K562 (cell line): ENCODE results near the gene NKAPL. TPM values are rescaled to one million over a fixed set of nuclear protein-coding genes. Genes with fewer than 3 reads are reported as not detected.

Experiments
- ATF4 ChIP-seq: fragments of 450-650 bp; formaldehyde crosslinking; IDR thresholded peaks from 2 replicates; pipeline ENCODE4 v1.4.0; 2022; ENCODE audit warnings: mild to moderate bottlenecking, moderate library complexity
- BRD4 ChIP-seq: fragments of 200-600 bp; sonication (generic); IDR thresholded peaks from 2 replicates; pipeline ENCODE4 v1.6.1; 2017; ENCODE audit warnings: inconsistent platforms
- CBX3 ChIP-seq, 2 experiments: IDR thresholded peaks; 1 replicate in 1 of 2; 2 replicates in 1 of 2; pipeline ENCODE4 v1.6.1; 2012; ENCODE audit warnings: inconsistent platforms in 2 of 2, low read length in 2 of 2, borderline replicate concordance in 1 of 2, control low read depth in 1 of 2
- CXXC5 ChIP-seq: fragments of 250-450 bp; sonication (Bioruptor Pico); IDR thresholded peaks from 2 replicates; pipeline ENCODE4 v1.8.0; 2022; ENCODE audit warnings: inconsistent platforms, mild to moderate bottlenecking, moderate library complexity
- DMBX1 ChIP-seq: fragments of 250-450 bp; sonication (Bioruptor Pico); IDR thresholded peaks from 2 replicates; pipeline ENCODE4 v1.8.0; 2022; ENCODE audit warnings: inconsistent platforms, mild to moderate bottlenecking, moderate library complexity, borderline replicate concordance
- MAFG ChIP-seq: fragments of 450-650 bp; conservative IDR thresholded peaks from 2 replicates; pipeline ENCODE4 v1.6.1; 2016; ENCODE audit warnings: missing genetic modification characterization, missing compliant biosample characterization
- RBFOX2 ChIP-seq: fragments of 200-400 bp; formaldehyde crosslinking; IDR thresholded peaks from 2 replicates; pipeline ENCODE4 v1.6.1; 2017; ENCODE audit warnings: low read depth, mild to moderate bottlenecking, low read length, moderate library complexity
- SLC30A9 ChIP-seq: fragments of 250-450 bp; sonication (Bioruptor Pico); IDR thresholded peaks from 2 replicates; pipeline ENCODE4 v1.8.0; 2022; ENCODE audit warnings: mild to moderate bottlenecking, moderate library complexity
- YY1 ChIP-seq, 3 experiments: IDR thresholded peaks; 2 replicates each; pipeline ENCODE4 v1.6.1; 2011; ENCODE audit warnings: low read length in 2 of 3, mild to moderate bottlenecking in 2 of 3, moderate library complexity in 2 of 3, borderline replicate concordance in 1 of 3, control low read depth in 1 of 3, low read depth in 1 of 3; ENCODE audit not compliant: insufficient read depth in 3 of 3, insufficient replicate concordance in 2 of 3, control insufficient read depth in 1 of 3, insufficient read length in 1 of 3; ENCODE audit errors: extremely low read depth in 1 of 3
- ZNF217 ChIP-seq: sonication (generic); formaldehyde crosslinking; IDR thresholded peaks from 2 replicates; pipeline ENCODE4 v1.8.0; 2022; ENCODE audit warnings: mild to moderate bottlenecking, missing genetic modification reagents
- ZNF41 ChIP-seq: fragments of 250-450 bp; sonication (Bioruptor Pico); conservative IDR thresholded peaks from 2 replicates; pipeline ENCODE4 v1.4.0; 2020; ENCODE audit warnings: mild to moderate bottlenecking
- polyA plus RNA-seq, 8 experiments: library from polyadenylated mRNA; depleted of rRNA in 4 of 8; stranded (reverse) in 5 of 8; unstranded in 3 of 8; fragments of >200 nt; fragmentation: Nextera tagmentation in 2 of 8; fragmentation: Illumina TruSeq in 1 of 8; extraction: Ambion mirVana in 2 of 8; extraction: Trizol in 1 of 8; gene quantifications; 2 replicates each; pipeline versions ENCODE4 v1.2.1 to v1.2.3, GENCODE V29; 2011 to 2014; ENCODE audit warnings: inconsistent platforms in 1 of 8, missing spikeins in 1 of 8
- total RNA-seq, 7 experiments: library from RNA; depleted of rRNA in 6 of 7; stranded (reverse); fragments of >200 nt in 6 of 7; fragmentation: Illumina TruSeq in 2 of 7; extraction: Trizol in 2 of 7; gene quantifications; 2 replicates each; pipeline versions ENCODE4 v1.2.1 to v1.2.3, GENCODE V29; 2011 to 2021; ENCODE audit warnings: low replicate concordance in 1 of 7
- TF ChIP-seq, protein P1 (sequence below): fragments of 450-650 bp; IDR thresholded peaks from 2 replicates; pipeline ENCODE4 v1.6.1; 2017; ENCODE audit warnings: antibody characterized with exemption
- TF ChIP-seq, protein P2 (sequence below): fragments of 200-800 bp; sonication (Bioruptor generic); IDR thresholded peaks from 2 replicates; pipeline ENCODE4 v1.6.1; 2016; ENCODE audit warnings: missing genetic modification characterization, missing compliant biosample characterization
- TF ChIP-seq, protein P3 (sequence below): fragments of 450-650 bp; formaldehyde crosslinking; IDR thresholded peaks from 2 replicates; pipeline ENCODE4 v1.4.0; 2020; ENCODE audit warnings: mild to moderate bottlenecking, moderate library complexity

The NKAPL gene
- total and polyA plus RNA-seq, 9 of the 15 experiments (the other 6 are each of a cell fraction or from before 2014, with no cell fraction given), result not detected

DNA sequence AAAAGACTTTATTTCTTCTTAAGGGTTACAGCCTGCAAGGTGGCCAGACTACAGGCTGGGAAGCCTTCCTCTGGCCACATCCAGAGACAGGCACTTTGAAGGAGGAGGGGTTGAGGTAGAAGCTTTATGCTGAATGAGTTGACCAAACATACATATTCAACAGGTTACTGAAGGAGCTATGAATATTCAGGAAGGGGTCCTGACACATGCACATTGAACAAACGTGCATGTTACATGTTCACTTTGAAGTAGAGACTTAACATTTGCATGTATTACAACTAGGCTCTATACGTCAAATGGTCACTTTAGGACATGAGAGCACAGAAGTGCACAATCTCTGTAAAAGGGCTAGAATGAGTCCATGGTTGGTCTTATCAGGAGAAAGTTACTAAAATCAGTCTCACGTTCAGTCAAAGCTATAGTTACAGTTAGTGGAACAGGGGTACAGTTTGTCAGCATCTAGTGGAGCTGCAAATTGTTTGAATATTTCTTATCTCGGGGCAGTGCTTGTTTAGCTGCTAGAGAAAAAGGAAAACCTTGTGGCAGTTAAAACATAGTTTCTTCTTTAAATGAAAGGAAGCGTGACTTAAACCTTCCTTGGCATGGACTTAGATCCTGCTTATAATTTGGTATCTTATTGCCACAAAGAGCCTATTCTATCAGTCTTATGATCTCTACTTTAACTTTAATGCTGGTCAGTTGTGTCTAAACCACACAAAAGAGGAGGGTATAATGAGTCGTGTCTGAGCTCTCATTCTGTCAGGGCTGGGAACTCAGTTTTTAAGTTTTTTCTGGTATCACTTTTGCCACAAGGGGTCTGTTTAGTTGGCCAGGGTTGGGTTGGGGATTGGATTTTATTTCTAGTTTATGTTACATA lies 38.6 kb upstream of the NKAPL start (continued):
- TF ChIP-seq, protein P1, sequence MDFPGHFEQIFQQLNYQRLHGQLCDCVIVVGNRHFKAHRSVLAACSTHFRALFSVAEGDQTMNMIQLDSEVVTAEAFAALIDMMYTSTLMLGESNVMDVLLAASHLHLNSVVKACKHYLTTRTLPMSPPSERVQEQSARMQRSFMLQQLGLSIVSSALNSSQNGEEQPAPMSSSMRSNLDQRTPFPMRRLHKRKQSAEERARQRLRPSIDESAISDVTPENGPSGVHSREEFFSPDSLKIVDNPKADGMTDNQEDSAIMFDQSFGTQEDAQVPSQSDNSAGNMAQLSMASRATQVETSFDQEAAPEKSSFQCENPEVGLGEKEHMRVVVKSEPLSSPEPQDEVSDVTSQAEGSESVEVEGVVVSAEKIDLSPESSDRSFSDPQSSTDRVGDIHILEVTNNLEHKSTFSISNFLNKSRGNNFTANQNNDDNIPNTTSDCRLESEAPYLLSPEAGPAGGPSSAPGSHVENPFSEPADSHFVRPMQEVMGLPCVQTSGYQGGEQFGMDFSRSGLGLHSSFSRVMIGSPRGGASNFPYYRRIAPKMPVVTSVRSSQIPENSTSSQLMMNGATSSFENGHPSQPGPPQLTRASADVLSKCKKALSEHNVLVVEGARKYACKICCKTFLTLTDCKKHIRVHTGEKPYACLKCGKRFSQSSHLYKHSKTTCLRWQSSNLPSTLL, result no peak
- TF ChIP-seq YY1 (IDR thresholded peaks at IDR 0.05; ENCODE audit: borderline replicate concordance in 1 of 3, control insufficient read depth in 1 of 3, extremely low read depth in 1 of 3, insufficient read depth in 3 of 3, insufficient read length in 1 of 3, insufficient replicate concordance in 2 of 3, low read depth in 1 of 3, low read length in 2 of 3), result no peak
- TF ChIP-seq CXXC5, result 0 out of 2 replicates have a peak, but pooled peaks have one; percentile 13
- TF ChIP-seq ATF4 (CRISPR knock-in tag), result peak; percentile 65; the same call in 1 of the 2 replicates
- TF ChIP-seq, protein P2, sequence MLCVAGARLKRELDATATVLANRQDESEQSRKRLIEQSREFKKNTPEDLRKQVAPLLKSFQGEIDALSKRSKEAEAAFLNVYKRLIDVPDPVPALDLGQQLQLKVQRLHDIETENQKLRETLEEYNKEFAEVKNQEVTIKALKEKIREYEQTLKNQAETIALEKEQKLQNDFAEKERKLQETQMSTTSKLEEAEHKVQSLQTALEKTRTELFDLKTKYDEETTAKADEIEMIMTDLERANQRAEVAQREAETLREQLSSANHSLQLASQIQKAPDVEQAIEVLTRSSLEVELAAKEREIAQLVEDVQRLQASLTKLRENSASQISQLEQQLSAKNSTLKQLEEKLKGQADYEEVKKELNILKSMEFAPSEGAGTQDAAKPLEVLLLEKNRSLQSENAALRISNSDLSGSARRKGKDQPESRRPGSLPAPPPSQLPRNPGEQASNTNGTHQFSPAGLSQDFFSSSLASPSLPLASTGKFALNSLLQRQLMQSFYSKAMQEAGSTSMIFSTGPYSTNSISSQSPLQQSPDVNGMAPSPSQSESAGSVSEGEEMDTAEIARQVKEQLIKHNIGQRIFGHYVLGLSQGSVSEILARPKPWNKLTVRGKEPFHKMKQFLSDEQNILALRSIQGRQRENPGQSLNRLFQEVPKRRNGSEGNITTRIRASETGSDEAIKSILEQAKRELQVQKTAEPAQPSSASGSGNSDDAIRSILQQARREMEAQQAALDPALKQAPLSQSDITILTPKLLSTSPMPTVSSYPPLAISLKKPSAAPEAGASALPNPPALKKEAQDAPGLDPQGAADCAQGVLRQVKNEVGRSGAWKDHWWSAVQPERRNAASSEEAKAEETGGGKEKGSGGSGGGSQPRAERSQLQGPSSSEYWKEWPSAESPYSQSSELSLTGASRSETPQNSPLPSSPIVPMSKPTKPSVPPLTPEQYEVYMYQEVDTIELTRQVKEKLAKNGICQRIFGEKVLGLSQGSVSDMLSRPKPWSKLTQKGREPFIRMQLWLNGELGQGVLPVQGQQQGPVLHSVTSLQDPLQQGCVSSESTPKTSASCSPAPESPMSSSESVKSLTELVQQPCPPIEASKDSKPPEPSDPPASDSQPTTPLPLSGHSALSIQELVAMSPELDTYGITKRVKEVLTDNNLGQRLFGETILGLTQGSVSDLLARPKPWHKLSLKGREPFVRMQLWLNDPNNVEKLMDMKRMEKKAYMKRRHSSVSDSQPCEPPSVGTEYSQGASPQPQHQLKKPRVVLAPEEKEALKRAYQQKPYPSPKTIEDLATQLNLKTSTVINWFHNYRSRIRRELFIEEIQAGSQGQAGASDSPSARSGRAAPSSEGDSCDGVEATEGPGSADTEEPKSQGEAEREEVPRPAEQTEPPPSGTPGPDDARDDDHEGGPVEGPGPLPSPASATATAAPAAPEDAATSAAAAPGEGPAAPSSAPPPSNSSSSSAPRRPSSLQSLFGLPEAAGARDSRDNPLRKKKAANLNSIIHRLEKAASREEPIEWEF, result no peak
- TF ChIP-seq CBX3 (IDR thresholded peaks at IDR 0.05; ENCODE audit: borderline replicate concordance in 1 of 2, low read length in 2 of 2), result peak in 1 of 2 experiments; percentile 64; a peak in 2 of 3 replicates
- peak; percentile 78 for TF ChIP-seq RBFOX2
- TF ChIP-seq MAFG (tag), result no peak
- TF ChIP-seq SLC30A9 (CRISPR knock-in tag), result no peak
- TF ChIP-seq, protein P3, sequence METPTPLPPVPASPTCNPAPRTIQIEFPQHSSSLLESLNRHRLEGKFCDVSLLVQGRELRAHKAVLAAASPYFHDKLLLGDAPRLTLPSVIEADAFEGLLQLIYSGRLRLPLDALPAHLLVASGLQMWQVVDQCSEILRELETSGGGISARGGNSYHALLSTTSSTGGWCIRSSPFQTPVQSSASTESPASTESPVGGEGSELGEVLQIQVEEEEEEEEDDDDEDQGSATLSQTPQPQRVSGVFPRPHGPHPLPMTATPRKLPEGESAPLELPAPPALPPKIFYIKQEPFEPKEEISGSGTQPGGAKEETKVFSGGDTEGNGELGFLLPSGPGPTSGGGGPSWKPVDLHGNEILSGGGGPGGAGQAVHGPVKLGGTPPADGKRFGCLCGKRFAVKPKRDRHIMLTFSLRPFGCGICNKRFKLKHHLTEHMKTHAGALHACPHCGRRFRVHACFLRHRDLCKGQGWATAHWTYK (CRISPR knock-in tag), result 0 out of 2 replicates have a peak, but pooled peaks have one; percentile 65
- no peak for TF ChIP-seq BRD4
- TF ChIP-seq ZNF217 (CRISPR knock-in tag), result no peak
- TF ChIP-seq DMBX1 (CRISPR knock-in tag), result 0 out of 2 replicates have a peak, but pooled peaks have one; percentile 54
- 0 out of 2 replicates have a peak, but pooled peaks have one; percentile 47 for TF ChIP-seq ZNF41 (CRISPR knock-in tag)
